HG03439 (cell line): Measurements from ENCODE around the gene NHEJ1.

Source experiments
- ATAC-seq: cut with Tn5 transposase; IDR thresholded peaks from one replicate; pipeline ENCODE4 v1.9.1; 2021; ENCODE audit warnings: mild to moderate bottlenecking, moderate library complexity; ENCODE audit not compliant: unreplicated experiment

The NHEJ1 gene

GRCh38 chr2:219031005-219031738 is 129.4 kb downstream of the NHEJ1 start:
- ATAC-seq: no peak

DNA sequence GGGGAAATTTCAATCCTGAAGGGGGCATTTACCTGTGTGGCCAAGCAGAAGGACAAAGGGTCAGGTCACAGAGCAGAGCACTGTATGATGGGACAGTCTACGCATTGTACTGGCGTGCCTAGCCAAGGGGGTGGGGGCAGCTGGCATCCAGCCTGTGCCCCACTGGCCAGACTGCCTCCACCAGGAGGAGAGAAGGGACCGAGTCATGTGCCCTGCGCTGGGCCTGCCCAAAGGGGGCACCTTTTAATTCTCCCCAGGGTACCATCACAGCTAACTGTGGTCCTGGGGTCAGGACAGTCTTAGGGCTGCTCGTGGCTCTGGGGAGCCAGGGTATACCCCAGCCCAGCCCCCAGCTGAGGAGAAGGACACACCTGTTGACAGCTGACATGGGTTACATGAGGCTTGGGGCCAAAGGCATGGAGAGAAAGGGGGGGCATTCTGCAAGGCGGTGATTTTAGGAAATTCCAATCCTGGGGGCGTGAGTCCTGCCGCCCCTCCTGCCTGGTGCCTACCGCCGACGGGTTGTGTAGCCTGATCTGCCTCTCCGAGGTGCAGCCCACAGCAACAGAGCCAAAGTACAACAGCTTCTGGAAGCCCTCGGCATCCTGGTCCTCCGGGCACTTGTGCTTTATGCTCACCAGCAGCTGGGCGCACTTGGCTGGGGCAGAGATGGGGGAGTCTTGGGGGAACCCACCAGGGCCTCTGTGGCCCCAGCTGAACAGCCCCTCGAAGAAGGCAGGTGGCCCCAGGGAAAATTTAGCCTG is 130.3 kb downstream of the NHEJ1 start:
- ATAC-seq: no peak

- ATAC-seq: peak; percentile 52
Measured at GRCh38 chr2:219029829-219030165, 130.8 kb downstream of the NHEJ1 start.

- ATAC-seq: no peak
Measured at GRCh38 chr2:219028996-219029828, 131.4 kb downstream of the NHEJ1 start.

- ATAC-seq: no peak
Measured at GRCh38 chr2:219028141-219028540, 132.5 kb downstream of the NHEJ1 start.

- no peak for ATAC-seq
Measured at GRCh38 chr2:219027511-219028055, 133.0 kb downstream of the NHEJ1 start.

GRCh38 chr2:219026946-219027345 is 133.7 kb downstream of the NHEJ1 start:
- ATAC-seq: no peak

DNA sequence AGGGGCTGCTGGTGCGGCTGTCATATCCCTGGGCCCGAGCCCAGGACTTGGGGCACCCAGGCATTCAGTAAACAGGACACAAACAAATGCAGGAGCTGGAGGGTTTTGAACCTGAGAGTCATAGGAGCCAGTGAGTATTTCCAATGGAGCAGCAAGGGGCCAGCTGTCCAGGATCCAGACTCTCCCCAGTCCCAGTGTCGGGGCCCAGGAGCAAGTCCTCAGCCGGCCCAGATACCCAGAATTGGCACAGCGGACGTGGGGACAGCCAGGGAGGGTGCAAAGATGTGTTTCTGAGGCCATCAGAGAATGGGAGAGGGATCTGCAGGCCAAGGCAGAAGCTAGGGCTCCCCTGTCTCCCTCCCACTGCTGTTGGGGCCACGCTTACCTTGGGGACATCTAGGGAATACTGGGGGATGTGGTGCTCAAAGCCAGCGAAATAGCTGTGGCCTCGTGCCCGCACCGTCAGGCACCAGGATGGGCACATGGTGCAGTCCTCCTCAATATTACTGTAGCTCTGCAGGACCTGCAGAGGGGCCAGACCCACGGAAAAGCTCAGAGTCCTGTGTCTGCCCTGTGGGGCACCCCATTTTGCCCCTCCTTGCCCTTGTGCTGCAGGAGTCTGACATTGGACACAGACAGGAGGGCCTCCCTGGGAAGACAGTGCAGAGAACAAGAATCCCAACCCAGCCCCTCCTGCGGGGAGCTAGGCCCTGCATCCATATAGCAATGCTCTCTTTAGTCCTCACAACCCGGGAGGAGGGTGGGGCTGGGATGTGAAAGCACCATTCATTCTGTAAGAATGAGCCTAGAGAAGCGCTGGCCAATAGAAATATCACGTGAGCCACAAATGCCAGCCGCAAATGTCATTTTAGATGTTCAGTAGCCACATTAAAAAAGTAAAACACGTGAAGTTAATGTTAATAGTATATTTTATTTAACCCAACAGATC is 134.7 kb downstream of the NHEJ1 start:
- ATAC-seq: no peak
